GM12864 (cell line): ENCODE data around the gene TWIST2.

ENCODE experiments used
- DNase-seq: peaks from one replicate; pipeline ENCODE4 v3.0.0-alpha.2; 2011; ENCODE audit warnings: low read depth
- H3K4me3 ChIP-seq: 2 replicates; pipeline ENCODE4 v1.5.1; 2011; ENCODE audit warnings: mild to moderate bottlenecking, low read depth, low read length, control low read depth
- TF ChIP-seq, protein P1 (sequence below): IDR thresholded peaks from 2 replicates; pipeline ENCODE4 v1.5.1; 2011; ENCODE audit warnings: low read depth, mild to moderate bottlenecking, moderate library complexity, low read length, control low read depth, inconsistent platforms; ENCODE audit errors: missing control alignments

The TWIST2 gene

DNA sequence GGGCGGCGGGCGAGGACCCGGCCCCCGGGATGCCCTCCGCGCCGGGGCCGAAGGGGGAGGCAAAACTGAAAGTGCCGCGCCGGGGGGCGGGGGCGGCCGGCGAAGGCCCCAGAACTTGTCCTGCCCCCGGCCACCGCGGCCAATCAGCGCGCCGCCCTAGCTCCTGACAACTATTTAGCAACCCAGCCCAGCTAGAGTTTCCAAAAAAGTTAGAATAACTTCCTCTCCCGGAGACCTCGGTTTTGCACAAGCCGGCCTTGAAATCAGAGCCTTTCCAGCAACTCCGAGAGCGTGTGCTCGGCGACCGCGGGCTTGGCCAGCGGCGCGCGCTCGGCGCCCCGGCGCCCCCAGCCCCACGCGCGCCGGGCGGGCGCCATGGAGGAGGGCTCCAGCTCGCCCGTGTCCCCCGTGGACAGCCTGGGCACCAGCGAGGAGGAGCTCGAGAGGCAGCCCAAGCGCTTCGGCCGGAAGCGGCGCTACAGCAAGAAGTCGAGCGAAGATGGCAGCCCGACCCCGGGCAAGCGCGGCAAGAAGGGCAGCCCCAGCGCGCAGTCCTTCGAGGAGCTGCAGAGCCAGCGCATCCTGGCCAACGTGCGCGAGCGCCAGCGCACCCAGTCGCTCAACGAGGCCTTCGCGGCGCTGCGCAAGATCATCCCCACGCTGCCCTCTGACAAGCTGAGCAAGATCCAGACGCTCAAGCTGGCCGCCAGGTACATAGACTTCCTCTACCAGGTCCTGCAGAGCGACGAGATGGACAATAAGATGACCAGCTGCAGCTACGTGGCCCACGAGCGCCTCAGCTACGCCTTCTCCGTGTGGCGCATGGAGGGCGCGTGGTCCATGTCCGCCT is at the start of gene TWIST2:
Gene TWIST2 (plus strand): TSS at position 245 of the 850 bp plus-strand sequence. CDS start 131 bp downstream, at position 376.
- H3K4me3 ChIP-seq, result no peak within 1 kb of the TSS
- TF ChIP-seq, protein P1, sequence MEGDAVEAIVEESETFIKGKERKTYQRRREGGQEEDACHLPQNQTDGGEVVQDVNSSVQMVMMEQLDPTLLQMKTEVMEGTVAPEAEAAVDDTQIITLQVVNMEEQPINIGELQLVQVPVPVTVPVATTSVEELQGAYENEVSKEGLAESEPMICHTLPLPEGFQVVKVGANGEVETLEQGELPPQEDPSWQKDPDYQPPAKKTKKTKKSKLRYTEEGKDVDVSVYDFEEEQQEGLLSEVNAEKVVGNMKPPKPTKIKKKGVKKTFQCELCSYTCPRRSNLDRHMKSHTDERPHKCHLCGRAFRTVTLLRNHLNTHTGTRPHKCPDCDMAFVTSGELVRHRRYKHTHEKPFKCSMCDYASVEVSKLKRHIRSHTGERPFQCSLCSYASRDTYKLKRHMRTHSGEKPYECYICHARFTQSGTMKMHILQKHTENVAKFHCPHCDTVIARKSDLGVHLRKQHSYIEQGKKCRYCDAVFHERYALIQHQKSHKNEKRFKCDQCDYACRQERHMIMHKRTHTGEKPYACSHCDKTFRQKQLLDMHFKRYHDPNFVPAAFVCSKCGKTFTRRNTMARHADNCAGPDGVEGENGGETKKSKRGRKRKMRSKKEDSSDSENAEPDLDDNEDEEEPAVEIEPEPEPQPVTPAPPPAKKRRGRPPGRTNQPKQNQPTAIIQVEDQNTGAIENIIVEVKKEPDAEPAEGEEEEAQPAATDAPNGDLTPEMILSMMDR, result no peak
- no peak for DNase-seq

DNA sequence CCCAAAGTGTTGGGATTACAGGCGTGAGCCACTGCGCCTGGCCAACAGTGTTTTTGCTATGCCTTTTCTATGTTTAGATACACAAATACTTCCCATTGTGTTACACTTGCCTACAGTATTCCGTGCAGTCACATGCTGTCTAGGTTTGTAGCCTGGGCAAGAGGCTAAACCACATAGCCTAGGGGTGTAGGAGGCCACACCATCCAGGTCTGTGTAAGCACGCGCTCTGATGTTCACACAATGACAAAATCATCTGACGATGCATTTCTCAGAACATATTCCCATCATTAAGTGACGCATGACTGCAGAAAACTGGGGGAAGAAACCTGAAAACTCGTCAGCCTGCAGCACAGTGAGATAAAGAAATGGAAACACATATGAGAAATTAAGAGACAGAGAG is 46.1 kb upstream of the TWIST2 start:
- no peak overlapping the region for H3K4me3 ChIP-seq
- DNase-seq, result no peak
- TF ChIP-seq, protein P1, result no peak

DNA sequence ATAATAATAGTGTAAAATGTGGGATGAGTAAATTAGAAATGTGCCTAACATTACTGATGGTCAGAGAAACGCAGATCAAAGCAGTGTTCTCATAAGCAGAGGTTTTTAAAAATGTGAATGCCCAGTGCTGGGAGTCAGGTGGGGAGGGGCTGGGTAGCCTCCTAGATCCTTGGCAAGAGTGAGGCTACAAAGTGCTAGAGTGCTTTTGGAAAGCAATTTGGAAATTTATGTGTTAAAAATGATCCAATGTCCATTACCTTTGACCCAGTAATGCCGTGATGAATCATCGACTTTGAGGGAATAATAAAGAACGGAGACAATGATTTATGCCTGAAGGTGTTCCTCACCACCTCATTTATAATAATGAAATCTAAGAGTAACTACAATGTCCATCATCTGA is 44.9 kb upstream of the TWIST2 start:
- no peak overlapping the region for H3K4me3 ChIP-seq
- no peak for DNase-seq
- TF ChIP-seq, protein P1, result no peak

DNA sequence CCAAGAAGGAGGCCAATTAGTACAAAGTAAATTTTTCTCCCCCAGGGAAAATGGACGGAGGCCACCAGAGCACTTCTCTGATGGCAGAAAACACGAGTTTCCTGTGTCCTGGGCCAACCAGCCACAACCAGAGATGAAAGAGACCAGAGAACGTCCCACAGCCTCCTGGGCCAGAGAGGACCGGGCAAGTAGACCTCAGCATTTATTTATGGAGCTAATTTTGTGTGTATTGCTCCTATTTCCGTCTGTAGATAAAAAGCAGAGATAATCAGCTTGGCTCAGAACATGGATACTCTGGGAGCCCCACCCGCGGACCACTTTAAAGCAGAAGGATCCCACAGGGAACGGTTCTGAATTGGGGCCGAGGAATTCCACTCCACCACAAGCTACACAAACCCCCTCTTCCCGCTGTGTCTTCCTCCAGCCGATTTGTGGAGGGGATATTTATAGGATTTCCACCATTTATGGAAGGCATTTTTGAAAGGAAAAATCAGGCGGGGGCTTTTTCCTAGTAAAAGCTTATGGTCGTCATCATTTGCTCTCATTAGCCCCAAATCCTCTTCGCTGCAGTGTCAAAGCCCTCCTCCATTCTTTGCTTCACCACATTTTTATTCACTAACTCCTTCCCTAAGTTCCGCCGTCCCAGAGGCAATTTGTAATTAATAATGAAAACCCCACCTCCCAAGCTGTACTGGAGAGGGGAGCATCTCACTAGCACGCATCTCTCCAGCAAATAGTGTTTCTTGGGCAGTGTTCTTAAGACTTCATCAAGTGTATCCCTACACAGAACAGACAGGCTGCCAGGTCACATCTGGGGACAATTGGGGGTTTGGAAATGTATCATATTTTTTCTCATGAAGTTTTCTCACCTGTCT is 43.7 kb upstream of the TWIST2 start:
- TF ChIP-seq, protein P1, result no peak
- DNase-seq, result no peak
- H3K4me3 ChIP-seq, result no peak overlapping the region

DNA sequence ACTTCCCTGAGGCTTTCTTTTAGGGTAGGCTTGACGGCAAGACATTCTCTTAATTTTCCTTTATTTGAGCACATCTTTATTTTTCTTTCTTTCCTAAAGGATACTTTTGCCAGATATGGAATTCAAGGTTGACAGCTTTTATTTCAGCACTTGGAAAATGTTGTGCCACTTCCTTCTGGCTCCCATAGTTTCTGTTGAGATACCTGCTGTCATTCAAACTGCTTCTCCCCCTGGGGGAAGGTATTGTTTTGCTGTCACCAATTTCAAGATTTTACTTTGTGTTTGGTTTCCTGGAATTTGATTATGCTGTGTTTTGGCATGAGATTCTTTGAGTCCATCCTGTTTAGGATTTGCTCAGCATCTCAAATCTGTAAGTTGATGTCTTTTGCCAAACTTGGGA is 39.1 kb upstream of the TWIST2 start:
- no peak overlapping the region for H3K4me3 ChIP-seq
- DNase-seq, result no peak
- TF ChIP-seq, protein P1, result no peak

DNA sequence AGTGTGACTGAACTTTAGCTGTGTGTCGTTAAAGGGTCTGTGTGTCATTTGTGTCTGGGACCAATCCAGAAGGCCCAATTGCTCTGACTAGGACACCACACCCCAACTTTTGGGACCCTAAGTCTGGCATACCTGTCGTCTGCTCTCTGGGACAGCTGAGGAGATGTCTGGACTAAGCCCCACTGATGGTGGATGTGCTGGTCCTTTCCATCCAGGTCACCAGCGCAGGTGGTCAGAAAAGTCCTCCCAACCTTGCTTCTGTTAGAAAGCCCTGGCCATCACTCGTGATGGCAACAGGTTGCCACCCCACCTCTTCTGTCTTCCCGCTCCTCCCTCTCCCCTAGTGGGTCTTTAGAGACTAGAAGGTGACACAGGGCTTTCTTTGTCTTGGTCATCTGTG is 37.6 kb upstream of the TWIST2 start:
- DNase-seq, result no peak
- TF ChIP-seq, protein P1, result no peak
- H3K4me3 ChIP-seq, result no peak overlapping the region
